ENCODE results near the gene ATP11A. TPM values are rescaled to one million over a fixed set of nuclear protein-coding genes. Genes with fewer than 3 reads are reported as not detected.

ATP11A gene
- polyA plus RNA-seq, 5 donors = 331 to 490 (median 383) TPM

- no peak for DNase-seq
Measured at GRCh38 chr13:112891477-112892401, 201.9 kb downstream of the ATP11A start.

GRCh38 chr13:112892426-112893206 lies 202.8 kb downstream of the ATP11A start:
- no peak for DNase-seq

- DNase-seq = no peak
Measured at GRCh38 chr13:112893207-112893569, 203.3 kb downstream of the ATP11A start.

GRCh38 chr13:112893570-112894422 lies 204.0 kb downstream of the ATP11A start:
- DNase-seq = no peak

- DNase-seq = no peak
Measured at GRCh38 chr13:112894423-112894672, 204.5 kb downstream of the ATP11A start.

- DNase-seq = no peak
Measured at GRCh38 chr13:112894673-112895481, 205.0 kb downstream of the ATP11A start.

GRCh38 chr13:112895521-112896465 lies 206.0 kb downstream of the ATP11A start:
- DNase-seq = no peak

- no peak for DNase-seq
Measured at GRCh38 chr13:112896736-112897602, 207.1 kb downstream of the ATP11A start.

- no peak for DNase-seq
Measured at GRCh38 chr13:112897603-112897955, 207.7 kb downstream of the ATP11A start.

GRCh38 chr13:112897956-112898620 lies 208.2 kb downstream of the ATP11A start:
- DNase-seq = no peak

- no peak for DNase-seq
Measured at GRCh38 chr13:112898621-112899280, 208.9 kb downstream of the ATP11A start.

- DNase-seq = no peak
Measured at GRCh38 chr13:112899281-112900225, 209.7 kb downstream of the ATP11A start.

- no peak for DNase-seq
Measured at GRCh38 chr13:112900226-112900600, 210.4 kb downstream of the ATP11A start.

GRCh38 chr13:112900691-112901091 lies 210.9 kb downstream of the ATP11A start:
- no peak for DNase-seq

GRCh38 chr13:112902101-112902651 lies 212.3 kb downstream of the ATP11A start:
- no peak for DNase-seq

- DNase-seq = no peak
Measured at GRCh38 chr13:112902669-112903068, 212.8 kb downstream of the ATP11A start.
